HEK293 (cell line): ENCODE results near the gene EFCC1.
A peak's percentile ranks its signal among the peaks of the same experiment; 100 is the strongest.
"Not testable (repeated sequence)": the region's sequence is repeated elsewhere in the genome, so short reads cannot be mapped to it uniquely, and the experiment has no call there.

Experiments
- CTCF ChIA-PET: fragments of 350-600 bp; formaldehyde crosslinking; extraction: SDS; loops from one replicate; lab custom pipeline; 2021; ENCODE audit warnings: antibody characterized with exemption; lab: Yijun Ruan, JAX
- POLR2A ChIA-PET: fragments of 300-600 bp; formaldehyde crosslinking; extraction: SDS; loops from one replicate; lab custom pipeline; 2020; ENCODE audit warnings: antibody characterized with exemption, inconsistent platforms; lab: Yijun Ruan, JAX
- H3K27ac ChIP-seq: fragments of 200-500 bp; sonication (Bioruptor generic); 2 replicates; pipeline ENCODE4 v1.5.1; 2014; ENCODE audit warnings: low read depth, low read length, control low read depth, inconsistent platforms; ENCODE audit errors: extremely low read depth
- H3K36me3 ChIP-seq, 2 experiments: fragments of 200-500 bp in 1 of 2; sonication (Bioruptor generic) in 1 of 2; 1 replicate in 1 of 2; 2 replicates in 1 of 2; pipeline ENCODE4 v1.5.1; 2014 to 2017; ENCODE audit warnings: inconsistent platforms in 2 of 2, low read length in 2 of 2; ENCODE audit not compliant: control insufficient read depth in 2 of 2, insufficient read depth in 1 of 2
- H3K4me1 ChIP-seq: fragments of 200-500 bp; sonication (Bioruptor generic); 2 replicates; pipeline ENCODE4 v1.5.1; 2014; ENCODE audit warnings: mild to moderate bottlenecking, low read length, inconsistent platforms; ENCODE audit not compliant: control insufficient read depth, insufficient read depth
- H3K4me3 ChIP-seq: 2 replicates; pipeline ENCODE4 v1.5.1; 2011; ENCODE audit warnings: low read depth, mild to moderate bottlenecking, control low read depth, low read length, moderate library complexity
- H3K9me3 ChIP-seq: fragments of 200-500 bp; sonication (Bioruptor generic); 2 replicates; pipeline ENCODE4 v1.5.1; 2014; ENCODE audit warnings: low read depth, low read length, inconsistent platforms; ENCODE audit not compliant: control insufficient read depth, insufficient read depth
- SALL2 ChIP-seq: fragments of 450-650 bp; formaldehyde crosslinking; IDR thresholded peaks from 2 replicates; pipeline ENCODE4 v1.5.0; 2017; ENCODE audit warnings: missing biosample characterization, mild to moderate bottlenecking, missing genetic modification characterization, borderline replicate concordance
- SP2 ChIP-seq: fragments of 450-650 bp; formaldehyde crosslinking; IDR thresholded peaks from 2 replicates; pipeline ENCODE4 v1.5.1; 2016; ENCODE audit warnings: missing biosample characterization, missing genetic modification characterization
- ZFHX2 ChIP-seq: fragments of 450-650 bp; formaldehyde crosslinking; conservative IDR thresholded peaks from 2 replicates; pipeline ENCODE4 v1.5.1; 2016; ENCODE audit warnings: missing biosample characterization, missing genetic modification characterization
- ZNF202 ChIP-seq: fragments of 450-650 bp; formaldehyde crosslinking; IDR thresholded peaks from 2 replicates; pipeline ENCODE4 v1.5.1; 2016; ENCODE audit warnings: missing biosample characterization, missing genetic modification characterization, borderline replicate concordance
- ZNF214 ChIP-seq: fragments of 450-650 bp; formaldehyde crosslinking; IDR thresholded peaks from 2 replicates; pipeline ENCODE4 v1.5.1; 2017; ENCODE audit warnings: missing biosample characterization, mild to moderate bottlenecking, missing genetic modification characterization, borderline replicate concordance
- ZNF423 ChIP-seq: fragments of 450-650 bp; formaldehyde crosslinking; IDR thresholded peaks from 2 replicates; pipeline ENCODE4 v1.5.1; 2016; ENCODE audit warnings: missing biosample characterization, missing genetic modification characterization
- ZNF660 ChIP-seq: fragments of 450-650 bp; IDR thresholded peaks from 2 replicates; pipeline ENCODE4 v1.5.1; 2018; ENCODE audit warnings: missing biosample characterization, mild to moderate bottlenecking, missing genetic modification characterization
- TF ChIP-seq, protein P1 (sequence below): fragments of 450-650 bp; formaldehyde crosslinking; conservative IDR thresholded peaks from 2 replicates; pipeline ENCODE4 v1.5.1; 2016; ENCODE audit warnings: low read depth, missing biosample characterization, missing genetic modification characterization
- TF ChIP-seq, protein P2 (sequence below): fragments of 450-650 bp; formaldehyde crosslinking; conservative IDR thresholded peaks from 2 replicates; pipeline ENCODE4 v1.5.1; 2016; ENCODE audit warnings: low read depth, missing biosample characterization, missing genetic modification characterization
- TF ChIP-seq, protein P3 (sequence below): fragments of 450-650 bp; formaldehyde crosslinking; IDR thresholded peaks from 2 replicates; pipeline ENCODE4 v1.5.1; 2017; ENCODE audit warnings: missing biosample characterization, missing genetic modification characterization

Gene EFCC1

DNA sequence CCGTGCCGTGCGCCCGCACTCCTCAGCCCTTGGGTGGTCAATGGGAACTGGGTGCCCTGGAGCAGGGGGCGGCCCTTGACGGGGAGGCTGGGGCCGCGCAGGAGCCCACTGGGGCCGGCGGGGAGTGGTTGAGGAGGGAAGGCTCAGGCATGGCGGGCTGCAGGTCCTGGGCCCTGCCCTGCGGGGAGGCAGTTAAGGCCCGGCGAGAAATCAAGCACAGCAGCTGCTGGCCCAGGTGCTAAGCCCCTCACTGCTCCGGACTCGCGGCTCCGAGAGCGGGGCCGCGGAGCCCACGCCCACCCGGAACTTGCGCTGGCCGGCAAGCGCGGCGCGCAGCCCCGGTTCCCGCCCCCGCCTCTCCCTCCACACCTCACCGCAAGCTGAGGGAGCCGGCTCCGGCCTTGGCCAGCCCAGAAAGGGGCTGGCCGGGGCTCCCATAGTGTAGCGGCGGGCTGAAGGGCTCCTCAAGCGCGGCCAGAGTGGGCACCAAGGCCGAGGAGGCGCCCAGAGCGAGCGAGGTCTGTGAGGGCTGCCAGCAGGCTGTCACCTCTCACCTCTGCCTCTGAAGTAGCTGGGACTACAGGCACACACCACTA lies 67.3 kb downstream of the EFCC1 start (continued):
- TF ChIP-seq, protein P1, sequence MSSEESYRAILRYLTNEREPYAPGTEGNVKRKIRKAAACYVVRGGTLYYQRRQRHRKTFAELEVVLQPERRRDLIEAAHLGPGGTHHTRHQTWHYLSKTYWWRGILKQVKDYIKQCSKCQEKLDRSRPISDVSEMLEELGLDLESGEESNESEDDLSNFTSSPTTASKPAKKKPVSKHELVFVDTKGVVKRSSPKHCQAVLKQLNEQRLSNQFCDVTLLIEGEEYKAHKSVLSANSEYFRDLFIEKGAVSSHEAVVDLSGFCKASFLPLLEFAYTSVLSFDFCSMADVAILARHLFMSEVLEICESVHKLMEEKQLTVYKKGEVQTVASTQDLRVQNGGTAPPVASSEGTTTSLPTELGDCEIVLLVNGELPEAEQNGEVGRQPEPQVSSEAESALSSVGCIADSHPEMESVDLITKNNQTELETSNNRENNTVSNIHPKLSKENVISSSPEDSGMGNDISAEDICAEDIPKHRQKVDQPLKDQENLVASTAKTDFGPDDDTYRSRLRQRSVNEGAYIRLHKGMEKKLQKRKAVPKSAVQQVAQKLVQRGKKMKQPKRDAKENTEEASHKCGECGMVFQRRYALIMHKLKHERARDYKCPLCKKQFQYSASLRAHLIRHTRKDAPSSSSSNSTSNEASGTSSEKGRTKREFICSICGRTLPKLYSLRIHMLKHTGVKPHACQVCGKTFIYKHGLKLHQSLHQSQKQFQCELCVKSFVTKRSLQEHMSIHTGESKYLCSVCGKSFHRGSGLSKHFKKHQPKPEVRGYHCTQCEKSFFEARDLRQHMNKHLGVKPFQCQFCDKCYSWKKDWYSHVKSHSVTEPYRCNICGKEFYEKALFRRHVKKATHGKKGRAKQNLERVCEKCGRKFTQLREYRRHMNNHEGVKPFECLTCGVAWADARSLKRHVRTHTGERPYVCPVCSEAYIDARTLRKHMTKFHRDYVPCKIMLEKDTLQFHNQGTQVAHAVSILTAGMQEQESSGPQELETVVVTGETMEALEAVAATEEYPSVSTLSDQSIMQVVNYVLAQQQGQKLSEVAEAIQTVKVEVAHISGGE (tag by site-specific recombination): no peak
- TF ChIP-seq SALL2 (tag by site-specific recombination): no peak
- TF ChIP-seq, protein P2, sequence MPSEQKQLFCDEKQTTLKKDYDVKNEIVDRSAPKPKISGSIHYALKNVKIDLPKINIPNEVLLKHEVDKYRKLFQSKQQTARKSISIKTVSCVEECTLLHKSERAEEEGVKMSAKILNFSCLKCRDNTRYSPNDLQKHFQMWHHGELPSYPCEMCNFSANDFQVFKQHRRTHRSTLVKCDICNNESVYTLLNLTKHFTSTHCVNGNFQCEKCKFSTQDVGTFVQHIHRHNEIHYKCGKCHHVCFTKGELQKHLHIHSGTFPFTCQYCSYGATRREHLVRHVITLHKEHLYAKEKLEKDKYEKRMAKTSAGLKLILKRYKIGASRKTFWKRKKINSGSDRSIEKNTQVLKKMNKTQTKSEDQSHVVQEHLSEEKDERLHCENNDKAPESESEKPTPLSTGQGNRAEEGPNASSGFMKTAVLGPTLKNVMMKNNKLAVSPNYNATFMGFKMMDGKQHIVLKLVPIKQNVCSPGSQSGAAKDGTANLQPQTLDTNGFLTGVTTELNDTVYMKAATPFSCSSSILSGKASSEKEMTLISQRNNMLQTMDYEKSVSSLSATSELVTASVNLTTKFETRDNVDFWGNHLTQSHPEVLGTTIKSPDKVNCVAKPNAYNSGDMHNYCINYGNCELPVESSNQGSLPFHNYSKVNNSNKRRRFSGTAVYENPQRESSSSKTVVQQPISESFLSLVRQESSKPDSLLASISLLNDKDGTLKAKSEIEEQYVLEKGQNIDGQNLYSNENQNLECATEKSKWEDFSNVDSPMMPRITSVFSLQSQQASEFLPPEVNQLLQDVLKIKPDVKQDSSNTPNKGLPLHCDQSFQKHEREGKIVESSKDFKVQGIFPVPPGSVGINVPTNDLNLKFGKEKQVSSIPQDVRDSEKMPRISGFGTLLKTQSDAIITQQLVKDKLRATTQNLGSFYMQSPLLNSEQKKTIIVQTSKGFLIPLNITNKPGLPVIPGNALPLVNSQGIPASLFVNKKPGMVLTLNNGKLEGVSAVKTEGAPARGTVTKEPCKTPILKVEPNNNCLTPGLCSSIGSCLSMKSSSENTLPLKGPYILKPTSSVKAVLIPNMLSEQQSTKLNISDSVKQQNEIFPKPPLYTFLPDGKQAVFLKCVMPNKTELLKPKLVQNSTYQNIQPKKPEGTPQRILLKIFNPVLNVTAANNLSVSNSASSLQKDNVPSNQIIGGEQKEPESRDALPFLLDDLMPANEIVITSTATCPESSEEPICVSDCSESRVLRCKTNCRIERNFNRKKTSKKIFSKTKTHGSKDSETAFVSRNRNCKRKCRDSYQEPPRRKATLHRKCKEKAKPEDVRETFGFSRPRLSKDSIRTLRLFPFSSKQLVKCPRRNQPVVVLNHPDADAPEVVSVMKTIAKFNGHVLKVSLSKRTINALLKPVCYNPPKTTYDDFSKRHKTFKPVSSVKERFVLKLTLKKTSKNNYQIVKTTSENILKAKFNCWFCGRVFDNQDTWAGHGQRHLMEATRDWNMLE (tag by site-specific recombination): no peak
- no peak for TF ChIP-seq ZNF660 (tag by site-specific recombination)
- TF ChIP-seq ZNF214 (tag by site-specific recombination): no peak
- TF ChIP-seq, protein P3, sequence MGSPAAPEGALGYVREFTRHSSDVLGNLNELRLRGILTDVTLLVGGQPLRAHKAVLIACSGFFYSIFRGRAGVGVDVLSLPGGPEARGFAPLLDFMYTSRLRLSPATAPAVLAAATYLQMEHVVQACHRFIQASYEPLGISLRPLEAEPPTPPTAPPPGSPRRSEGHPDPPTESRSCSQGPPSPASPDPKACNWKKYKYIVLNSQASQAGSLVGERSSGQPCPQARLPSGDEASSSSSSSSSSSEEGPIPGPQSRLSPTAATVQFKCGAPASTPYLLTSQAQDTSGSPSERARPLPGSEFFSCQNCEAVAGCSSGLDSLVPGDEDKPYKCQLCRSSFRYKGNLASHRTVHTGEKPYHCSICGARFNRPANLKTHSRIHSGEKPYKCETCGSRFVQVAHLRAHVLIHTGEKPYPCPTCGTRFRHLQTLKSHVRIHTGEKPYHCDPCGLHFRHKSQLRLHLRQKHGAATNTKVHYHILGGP (tag by site-specific recombination): no peak
- no peak for TF ChIP-seq ZFHX2 (tag by site-specific recombination)
- no peak for TF ChIP-seq ZNF202
- TF ChIP-seq ZNF423: no peak

DNA sequence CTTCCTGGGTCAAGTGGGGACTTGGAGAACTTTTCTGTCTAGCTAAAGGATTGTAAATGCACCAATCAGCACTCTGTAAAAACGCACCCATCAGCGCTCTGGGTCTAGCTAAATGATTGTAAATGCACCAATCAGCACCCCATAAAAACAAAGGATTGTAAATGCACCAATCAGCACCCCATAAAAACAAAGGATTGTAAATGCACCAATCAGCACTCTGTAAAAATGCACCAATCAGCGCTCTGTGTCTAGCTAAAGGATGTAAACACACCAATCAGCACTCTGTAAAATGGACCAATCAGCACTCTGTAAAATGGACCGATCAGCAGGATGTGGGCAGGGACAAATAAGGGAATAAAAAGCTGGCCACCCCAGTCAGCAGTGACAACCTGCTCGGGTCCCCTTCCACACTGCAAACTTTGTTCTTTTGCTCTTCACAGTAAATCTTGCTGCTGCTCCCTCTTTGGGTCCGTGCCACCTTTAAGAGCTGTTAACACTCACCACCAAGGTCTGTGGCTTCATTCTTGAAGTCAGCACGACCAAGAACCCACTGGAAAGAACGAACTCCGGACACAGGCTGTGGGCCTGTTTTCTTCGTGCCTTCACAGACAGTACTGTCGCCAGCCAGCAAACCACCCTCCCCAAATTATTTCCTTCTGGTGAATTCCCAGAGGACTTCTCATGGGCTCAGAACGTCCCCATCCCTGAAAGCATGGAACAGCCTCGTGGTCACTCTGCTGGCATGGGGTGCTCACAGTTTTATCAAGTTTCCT lies 68.4 kb downstream of the EFCC1 start:
- not testable (repeated sequence) for H3K4me1 ChIP-seq, H3K27ac ChIP-seq, H3K4me3 ChIP-seq, H3K9me3 ChIP-seq, H3K36me3 ChIP-seq
- ChIA-PET CTCF (interaction anchor here (0.5 to 1.4 kb wide), 3 partner anchors 16 to 176 kb away, joined by 3 to 5 read pairs (median 3); no protein-coding TSS in a partner anchor), POLR2A (interaction anchor here (1.2 kb wide), 1 partner anchor 52 kb away, joined by 4 read pairs; the partner anchor contains the start of gene RAB43)
- TF ChIP-seq SP2 (tag by site-specific recombination): peak; percentile 11; the same call in 1 of the 2 replicates
